SU-DHL-6 (cell line): ENCODE data around the gene CDKN1B.

ENCODE experiments used
- CTCF ChIP-seq: fragments of 200-600 bp; sonication (generic); IDR thresholded peaks from one replicate; pipeline ENCODE4 v1.5.1; 2017; ENCODE audit warnings: antibody characterized with exemption, mild to moderate bottlenecking, low read length, moderate library complexity; ENCODE audit not compliant: insufficient read depth, poor library complexity, severe bottlenecking
- EZH2phosphoT487 ChIP-seq: fragments of 200-600 bp; sonication (generic), shearing (Covaris generic); conservative IDR thresholded peaks from 2 replicates; pipeline ENCODE4 v1.6.1; 2018; ENCODE audit warnings: mild to moderate bottlenecking, antibody characterized with exemption, low read length, moderate library complexity, mixed read lengths

GRCh38 chr12:12683136-12683697 is 34.0 kb upstream of the CDKN1B start:
- TF ChIP-seq CTCF = no peak
- TF ChIP-seq EZH2phosphoT487 = no peak
